ENCODE data around the gene BEND7. TPM values are rescaled to one million over a fixed set of nuclear protein-coding genes. Genes with fewer than 3 reads are reported as not detected.
"Not testable (repeated sequence)": the region's sequence is repeated elsewhere in the genome, so short reads cannot be mapped to it uniquely, and the experiment has no call there.

The BEND7 gene
- total RNA-seq, 1 experiment from 2014 or later = 14.8 TPM

- CTCF ChIA-PET = no interaction called here
- Histone ChIP-seq H3K36me3 (ENCODE audit: insufficient read depth, low read length, poor library complexity, severe bottlenecking) (no peaks in the 10 kb centered on the region), H3K9me3 (ENCODE audit: low read depth, low read length, poor library complexity, severe bottlenecking) (no peaks in the 10 kb centered on the region), H3K4me3 (ENCODE audit: low read depth, low read length, poor library complexity, severe bottlenecking) (no peak overlapping the region), H3K27me3 (replicated peaks; ENCODE audit: insufficient read depth, low read depth, low read length, poor library complexity) (no peaks in the 10 kb centered on the region), H3K4me1 (ENCODE audit: insufficient read depth, low read length, poor library complexity, severe bottlenecking) (no peaks in the 10 kb centered on the region), H3K27ac (ENCODE audit: low read depth, low read length, poor library complexity, severe bottlenecking) (no peak overlapping the region)
- intact Hi-C loops (cut with micrococcal nuclease; ENCODE audit: unreplicated experiment) = loop anchor here (10.0 kb wide), 1 partner anchor 122 kb away; no protein-coding TSS in a partner anchor
- no TSS peak for BruUV-seq (replicated peaks)
- TF ChIP-seq EZH2 (IDR thresholded peaks at IDR 0.05; ENCODE audit: borderline replicate concordance, low read depth, low read length, poor library complexity, severe bottlenecking) = no peak
- TF ChIP-seq CTCF (conservative IDR thresholded peaks at IDR 0.05; ENCODE audit: low read depth, low read length) = no peak
- DNase-seq (ENCODE audit: low spot score) = no peak
- POLR2A ChIA-PET (ENCODE audit: low non-redundant PET) = no interaction called here
These were observed 115.9 kb downstream of the BEND7 start for GRCh38 chr10:13412894-13413293.

GRCh38 chr10:13404791-13405190, 124.0 kb downstream of the BEND7 start:
- H3K27me3 ChIP-seq (replicated peaks; ENCODE audit: insufficient read depth, low read depth, low read length, poor library complexity) = no peaks in the 10 kb centered on the region
- H3K4me1 ChIP-seq (ENCODE audit: insufficient read depth, low read length, poor library complexity, severe bottlenecking) = no peaks in the 10 kb centered on the region
- no TSS peak for BruUV-seq (replicated peaks)
- no peak overlapping the region for H3K4me3 ChIP-seq (ENCODE audit: low read depth, low read length, poor library complexity, severe bottlenecking)
- TF ChIP-seq EZH2 (IDR thresholded peaks at IDR 0.05; ENCODE audit: borderline replicate concordance, low read depth, low read length, poor library complexity, severe bottlenecking) (no peak), CTCF (conservative IDR thresholded peaks at IDR 0.05; ENCODE audit: low read depth, low read length) (no peak)
- ChIA-PET CTCF (no interaction called here), POLR2A (ENCODE audit: low non-redundant PET) (no interaction called here)
- H3K36me3 ChIP-seq (ENCODE audit: insufficient read depth, low read length, poor library complexity, severe bottlenecking) = no peaks in the 10 kb centered on the region
- no peak for DNase-seq (ENCODE audit: low spot score)
- intact Hi-C loops (cut with micrococcal nuclease; ENCODE audit: unreplicated experiment) = no loop called here
- no peak overlapping the region for H3K27ac ChIP-seq (ENCODE audit: low read depth, low read length, poor library complexity, severe bottlenecking)
- H3K9me3 ChIP-seq (ENCODE audit: low read depth, low read length, poor library complexity, severe bottlenecking) = peaks cover 6% of the 10 kb centered on the region

GRCh38 chr10:13404305-13404759, 124.5 kb downstream of the BEND7 start:
- POLR2A ChIA-PET (ENCODE audit: low non-redundant PET) = no interaction called here
- CTCF ChIA-PET = no interaction called here
- no peaks in the 10 kb centered on the region for H3K4me1 ChIP-seq (ENCODE audit: insufficient read depth, low read length, poor library complexity, severe bottlenecking)
- H3K4me3 ChIP-seq (ENCODE audit: low read depth, low read length, poor library complexity, severe bottlenecking) = no peak overlapping the region
- no peak for DNase-seq (ENCODE audit: low spot score)
- intact Hi-C loops (cut with micrococcal nuclease; ENCODE audit: unreplicated experiment) = no loop called here
- no peaks in the 10 kb centered on the region for H3K27me3 ChIP-seq (replicated peaks; ENCODE audit: insufficient read depth, low read depth, low read length, poor library complexity)
- no TSS peak for BruUV-seq (replicated peaks)
- H3K9me3 ChIP-seq (ENCODE audit: low read depth, low read length, poor library complexity, severe bottlenecking) = peaks cover 6% of the 10 kb centered on the region
- no peak for TF ChIP-seq CTCF (conservative IDR thresholded peaks at IDR 0.05; ENCODE audit: low read depth, low read length)
- no peak for TF ChIP-seq EZH2 (IDR thresholded peaks at IDR 0.05; ENCODE audit: borderline replicate concordance, low read depth, low read length, poor library complexity, severe bottlenecking)
- no peaks in the 10 kb centered on the region for H3K36me3 ChIP-seq (ENCODE audit: insufficient read depth, low read length, poor library complexity, severe bottlenecking)
- H3K27ac ChIP-seq (ENCODE audit: low read depth, low read length, poor library complexity, severe bottlenecking) = no peak overlapping the region

GRCh38 chr10:13403426-13403825, 125.4 kb downstream of the BEND7 start:
- DNase-seq (ENCODE audit: low spot score); POLR2A ChIA-PET (ENCODE audit: low non-redundant PET); intact Hi-C loops (cut with micrococcal nuclease; ENCODE audit: unreplicated experiment); H3K27me3 ChIP-seq (replicated peaks; ENCODE audit: insufficient read depth, low read depth, low read length, poor library complexity); CTCF ChIA-PET; H3K27ac ChIP-seq (ENCODE audit: low read depth, low read length, poor library complexity, severe bottlenecking); H3K36me3 ChIP-seq (ENCODE audit: insufficient read depth, low read length, poor library complexity, severe bottlenecking); BruUV-seq (replicated peaks); H3K4me1 ChIP-seq (ENCODE audit: insufficient read depth, low read length, poor library complexity, severe bottlenecking); H3K9me3 ChIP-seq (ENCODE audit: low read depth, low read length, poor library complexity, severe bottlenecking); H3K4me3 ChIP-seq (ENCODE audit: low read depth, low read length, poor library complexity, severe bottlenecking): not testable (repeated sequence)
